Measurements from ENCODE around the gene CHCHD6.

- TF ChIP-seq POLR2AphosphoS5 (IDR thresholded peaks at IDR 0.05; ENCODE audit: borderline replicate concordance, low read depth, low read length) (no peak), EZH2 (IDR thresholded peaks at IDR 0.05) (no peak)
These were observed 78.5 kb downstream of the CHCHD6 start for GRCh38 chr3:126782536-126782935.

All from SK-N-MC (cell line).